ENCODE data around the gene TLX2. TPM values are rescaled to one million over a fixed set of nuclear protein-coding genes. Genes with fewer than 3 reads are reported as not detected.

Gene TLX2
- total and polyA plus RNA-seq, 2 of the 13 experiments (the other 11 are each of a cell fraction or from before 2014, with no cell fraction given), result 0.05 to 0.20 TPM

DNA sequence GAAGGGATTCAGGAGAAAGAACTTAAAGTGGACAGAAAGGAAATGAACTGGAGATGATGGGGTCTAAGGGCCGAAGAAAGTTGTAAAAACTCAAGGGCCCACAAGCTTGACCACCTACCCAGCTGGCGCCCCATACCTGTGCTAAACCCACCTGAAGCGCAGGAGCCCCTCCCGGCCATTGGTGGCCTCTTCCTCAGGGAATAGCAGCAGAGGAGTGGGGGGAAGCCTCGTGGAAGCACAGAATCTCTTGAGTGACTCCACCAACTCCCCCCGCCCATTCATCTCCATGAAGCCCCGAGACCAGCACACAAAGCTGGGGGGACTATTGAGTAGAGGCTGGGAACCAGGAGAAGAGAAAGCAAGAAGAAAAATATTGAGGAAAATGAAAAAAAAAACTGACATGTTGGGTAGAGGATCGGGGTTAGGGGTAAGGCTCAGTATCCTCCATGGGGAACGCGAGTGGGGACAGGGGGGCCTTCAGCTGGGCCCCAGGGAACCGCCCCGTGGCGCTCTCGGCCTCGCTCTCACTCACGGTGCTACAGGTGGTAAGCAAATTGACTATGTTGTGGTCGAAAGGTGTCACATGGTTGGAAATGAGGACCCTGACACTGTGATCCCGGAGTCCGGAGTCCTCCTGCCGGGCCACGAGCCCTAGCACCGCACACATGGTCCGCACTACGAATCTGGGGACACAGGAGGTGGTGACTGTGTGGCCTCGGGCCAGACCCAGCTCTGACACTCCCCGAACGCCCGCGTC lies 14.5 kb downstream of the TLX2 start (continued):
- no peak for TF ChIP-seq ZNF562 (CRISPR knock-in tag; IDR thresholded peaks at IDR 0.05; ENCODE audit: borderline replicate concordance)
- TF ChIP-seq, protein P1, sequence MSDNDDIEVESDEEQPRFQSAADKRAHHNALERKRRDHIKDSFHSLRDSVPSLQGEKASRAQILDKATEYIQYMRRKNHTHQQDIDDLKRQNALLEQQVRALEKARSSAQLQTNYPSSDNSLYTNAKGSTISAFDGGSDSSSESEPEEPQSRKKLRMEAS (IDR thresholded peaks at IDR 0.05), result peak; percentile 91
- TF ChIP-seq ZNF776 (CRISPR knock-in tag; IDR thresholded peaks at IDR 0.05), result no peak
- no peak for TF ChIP-seq TEAD2 (CRISPR knock-in tag; IDR thresholded peaks at IDR 0.05)
- no peak for TF ChIP-seq SIN3B (IDR thresholded peaks at IDR 0.05; ENCODE audit: low read length)
- no peak for TF ChIP-seq GABPB1 (CRISPR knock-in tag; IDR thresholded peaks at IDR 0.05)
- no peak for TF ChIP-seq ZNF292 (CRISPR knock-in tag; IDR thresholded peaks at IDR 0.05; ENCODE audit: borderline replicate concordance, low read depth)
- TF ChIP-seq HMG20B (CRISPR knock-in tag; conservative IDR thresholded peaks at IDR 0.05), result no peak
- TF ChIP-seq ZNF235 (CRISPR knock-in tag; IDR thresholded peaks at IDR 0.05; ENCODE audit: borderline replicate concordance), result no peak
- no peak for TF ChIP-seq RAD51 (IDR thresholded peaks at IDR 0.05; ENCODE audit: borderline replicate concordance)
- TF ChIP-seq, protein P2, sequence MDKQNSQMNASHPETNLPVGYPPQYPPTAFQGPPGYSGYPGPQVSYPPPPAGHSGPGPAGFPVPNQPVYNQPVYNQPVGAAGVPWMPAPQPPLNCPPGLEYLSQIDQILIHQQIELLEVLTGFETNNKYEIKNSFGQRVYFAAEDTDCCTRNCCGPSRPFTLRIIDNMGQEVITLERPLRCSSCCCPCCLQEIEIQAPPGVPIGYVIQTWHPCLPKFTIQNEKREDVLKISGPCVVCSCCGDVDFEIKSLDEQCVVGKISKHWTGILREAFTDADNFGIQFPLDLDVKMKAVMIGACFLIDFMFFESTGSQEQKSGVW (CRISPR knock-in tag; IDR thresholded peaks at IDR 0.05; ENCODE audit: borderline replicate concordance), result no peak; the same call in 1 of the 2 replicates
- TF ChIP-seq ISL2 (CRISPR knock-in tag; IDR thresholded peaks at IDR 0.05), result no peak
- TF ChIP-seq ZNF34 (CRISPR knock-in tag; IDR thresholded peaks at IDR 0.05; ENCODE audit: borderline replicate concordance), result no peak
- TF ChIP-seq, protein P3, sequence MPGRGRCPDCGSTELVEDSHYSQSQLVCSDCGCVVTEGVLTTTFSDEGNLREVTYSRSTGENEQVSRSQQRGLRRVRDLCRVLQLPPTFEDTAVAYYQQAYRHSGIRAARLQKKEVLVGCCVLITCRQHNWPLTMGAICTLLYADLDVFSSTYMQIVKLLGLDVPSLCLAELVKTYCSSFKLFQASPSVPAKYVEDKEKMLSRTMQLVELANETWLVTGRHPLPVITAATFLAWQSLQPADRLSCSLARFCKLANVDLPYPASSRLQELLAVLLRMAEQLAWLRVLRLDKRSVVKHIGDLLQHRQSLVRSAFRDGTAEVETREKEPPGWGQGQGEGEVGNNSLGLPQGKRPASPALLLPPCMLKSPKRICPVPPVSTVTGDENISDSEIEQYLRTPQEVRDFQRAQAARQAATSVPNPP (CRISPR knock-in tag; IDR thresholded peaks at IDR 0.05), result peak; percentile 78; the same call in 1 of the 2 replicates
- no peak for TF ChIP-seq FOXA1 (IDR thresholded peaks at IDR 0.05)
- 0 out of 2 replicates have a peak, but pooled peaks have one; percentile 19 for TF ChIP-seq FOXA1 (CRISPR knock-in tag; IDR thresholded peaks at IDR 0.05)
- TF ChIP-seq SMAD3 (CRISPR knock-in tag; IDR thresholded peaks at IDR 0.05), result no peak
- no peak for TF ChIP-seq ATRX (CRISPR knock-in tag; IDR thresholded peaks at IDR 0.05; ENCODE audit: borderline replicate concordance)
- no peak for TF ChIP-seq DNMT1 (CRISPR knock-in tag; IDR thresholded peaks at IDR 0.05)
- no peak for TF ChIP-seq TOPORS (CRISPR knock-in tag; IDR thresholded peaks at IDR 0.05)
- TF ChIP-seq, protein P4, sequence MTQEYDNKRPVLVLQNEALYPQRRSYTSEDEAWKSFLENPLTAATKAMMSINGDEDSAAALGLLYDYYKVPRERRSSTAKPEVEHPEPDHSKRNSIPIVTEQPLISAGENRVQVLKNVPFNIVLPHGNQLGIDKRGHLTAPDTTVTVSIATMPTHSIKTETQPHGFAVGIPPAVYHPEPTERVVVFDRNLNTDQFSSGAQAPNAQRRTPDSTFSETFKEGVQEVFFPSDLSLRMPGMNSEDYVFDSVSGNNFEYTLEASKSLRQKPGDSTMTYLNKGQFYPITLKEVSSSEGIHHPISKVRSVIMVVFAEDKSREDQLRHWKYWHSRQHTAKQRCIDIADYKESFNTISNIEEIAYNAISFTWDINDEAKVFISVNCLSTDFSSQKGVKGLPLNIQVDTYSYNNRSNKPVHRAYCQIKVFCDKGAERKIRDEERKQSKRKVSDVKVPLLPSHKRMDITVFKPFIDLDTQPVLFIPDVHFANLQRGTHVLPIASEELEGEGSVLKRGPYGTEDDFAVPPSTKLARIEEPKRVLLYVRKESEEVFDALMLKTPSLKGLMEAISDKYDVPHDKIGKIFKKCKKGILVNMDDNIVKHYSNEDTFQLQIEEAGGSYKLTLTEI (CRISPR knock-in tag; conservative IDR thresholded peaks at IDR 0.05), result no peak
- no peak for TF ChIP-seq RORA (CRISPR knock-in tag; IDR thresholded peaks at IDR 0.05)
- no peak for TF ChIP-seq TARDBP (CRISPR knock-in tag; IDR thresholded peaks at IDR 0.05)
- TF ChIP-seq, protein P5, sequence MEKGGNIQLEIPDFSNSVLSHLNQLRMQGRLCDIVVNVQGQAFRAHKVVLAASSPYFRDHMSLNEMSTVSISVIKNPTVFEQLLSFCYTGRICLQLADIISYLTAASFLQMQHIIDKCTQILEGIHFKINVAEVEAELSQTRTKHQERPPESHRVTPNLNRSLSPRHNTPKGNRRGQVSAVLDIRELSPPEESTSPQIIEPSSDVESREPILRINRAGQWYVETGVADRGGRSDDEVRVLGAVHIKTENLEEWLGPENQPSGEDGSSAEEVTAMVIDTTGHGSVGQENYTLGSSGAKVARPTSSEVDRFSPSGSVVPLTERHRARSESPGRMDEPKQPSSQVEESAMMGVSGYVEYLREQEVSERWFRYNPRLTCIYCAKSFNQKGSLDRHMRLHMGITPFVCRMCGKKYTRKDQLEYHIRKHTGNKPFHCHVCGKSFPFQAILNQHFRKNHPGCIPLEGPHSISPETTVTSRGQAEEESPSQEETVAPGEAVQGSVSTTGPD (CRISPR knock-in tag; IDR thresholded peaks at IDR 0.05), result no peak; the same call in 1 of the 2 replicates
- TF ChIP-seq SRSF4 (IDR thresholded peaks at IDR 0.05; ENCODE audit: low read depth, low read length, poor library complexity, severe bottlenecking), result peak; percentile 37
- TF ChIP-seq CBX1 (IDR thresholded peaks at IDR 0.05; ENCODE audit: low read depth), result no peak
- TF ChIP-seq KDM5A (IDR thresholded peaks at IDR 0.05; ENCODE audit: borderline replicate concordance, low read length), result no peak

All from HepG2 (cell line).